Fibroblast of lung (primary cell): ENCODE data around the gene AKT2. TPM values are rescaled to one million over a fixed set of nuclear protein-coding genes. Genes with fewer than 3 reads are reported as not detected.

Source experiments
- DNase-seq, 2 donors: peaks; one replicate each; pipeline versions ENCODE4 v3.0.0 to v3.0.0-alpha.2; 2010; ENCODE audit warnings: low read depth in 2 of 2
- H2AFZ ChIP-seq: 2 replicates; pipeline ENCODE4 v1.5.1; 2012; ENCODE audit warnings: low read length, control low read depth, inconsistent platforms
- H3K27ac ChIP-seq: 2 replicates; pipeline ENCODE4 v1.5.1; 2011; ENCODE audit warnings: low read length, control low read depth; ENCODE audit not compliant: insufficient read depth
- H3K27me3 ChIP-seq: 2 replicates; pipeline ENCODE4 v1.5.1; 2011; ENCODE audit warnings: mild to moderate bottlenecking, low read length; ENCODE audit not compliant: control insufficient read depth, insufficient read depth
- H3K36me3 ChIP-seq: 2 replicates; pipeline ENCODE4 v1.5.1; 2011; ENCODE audit warnings: low read length; ENCODE audit not compliant: control insufficient read depth, insufficient read depth
- H3K4me1 ChIP-seq: 2 replicates; pipeline ENCODE4 v1.5.1; 2011; ENCODE audit warnings: low read length; ENCODE audit not compliant: control insufficient read depth, insufficient read depth; ENCODE audit errors: extremely low read depth
- H3K4me2 ChIP-seq: 2 replicates; pipeline ENCODE4 v1.5.1; 2011; ENCODE audit warnings: low read length, control low read depth; ENCODE audit not compliant: insufficient read depth; ENCODE audit errors: extremely low read depth
- H3K4me3 ChIP-seq, 4 experiments: fragments of 200-600 bp in 1 of 4; sonication (generic) in 1 of 4; replicated peaks in 1 of 4; 2 replicates each; pipeline ENCODE4 v1.5.1; 2011 to 2016; ENCODE audit warnings: low read length in 4 of 4, low read depth in 3 of 4, mild to moderate bottlenecking in 3 of 4, control low read depth in 2 of 4, inconsistent platforms in 1 of 4, mixed read lengths in 1 of 4; ENCODE audit not compliant: insufficient read depth in 1 of 4; ENCODE audit errors: control extremely low read depth in 1 of 4
- H3K79me2 ChIP-seq: 2 replicates; pipeline ENCODE4 v1.5.1; 2012; ENCODE audit warnings: mild to moderate bottlenecking, low read length, inconsistent platforms; ENCODE audit not compliant: control insufficient read depth, insufficient read depth
- H3K9ac ChIP-seq: 2 replicates; pipeline ENCODE4 v1.5.1; 2011; ENCODE audit warnings: mild to moderate bottlenecking, low read length, control low read depth; ENCODE audit not compliant: insufficient read depth
- H3K9me3 ChIP-seq: 2 replicates; pipeline ENCODE4 v1.5.1; 2012; ENCODE audit warnings: low read depth, low read length; ENCODE audit not compliant: control insufficient read depth, insufficient read depth
- H4K20me1 ChIP-seq: 2 replicates; pipeline ENCODE4 v1.5.1; 2011; ENCODE audit warnings: low read length; ENCODE audit not compliant: control insufficient read depth, insufficient read depth; ENCODE audit errors: extremely low read depth
- EZH2 ChIP-seq: IDR thresholded peaks from 2 replicates; pipeline ENCODE4 v1.5.1; 2012; ENCODE audit warnings: low read length, control low read depth, mild to moderate bottlenecking; ENCODE audit errors: missing control alignments
- polyA plus RNA-seq, 2 donors: library from polyadenylated mRNA; depleted of rRNA in 1 of 2; stranded (reverse) in 1 of 2; unstranded in 1 of 2; fragments of >200 nt; gene quantifications; 2 replicates each; pipeline ENCODE4 v1.2.1, GENCODE V29; 2011 to 2012; ENCODE audit warnings: missing spikeins in 1 of 2
- total RNA-seq: library from RNA; depleted of rRNA; stranded (reverse); fragments of >200 nt; gene quantifications from 2 replicates; pipeline ENCODE4 v1.2.1, GENCODE V29; 2014
- TF ChIP-seq, protein P1 (sequence below), 2 donors: IDR thresholded peaks in 1 of 2; conservative IDR thresholded peaks in 1 of 2; 1 replicate in 1 of 2; 2 replicates in 1 of 2; pipeline ENCODE4 v1.5.1; 2011 to 2012; ENCODE audit warnings: low read length in 2 of 2, control low read depth in 1 of 2, inconsistent platforms in 1 of 2, low read depth in 1 of 2, mild to moderate bottlenecking in 1 of 2

AKT2 gene
- total and polyA plus RNA-seq, 2 donors (not counting 1 experiment from before 2014, with no cell fraction given), result 76.0 to 81.5 TPM

DNA sequence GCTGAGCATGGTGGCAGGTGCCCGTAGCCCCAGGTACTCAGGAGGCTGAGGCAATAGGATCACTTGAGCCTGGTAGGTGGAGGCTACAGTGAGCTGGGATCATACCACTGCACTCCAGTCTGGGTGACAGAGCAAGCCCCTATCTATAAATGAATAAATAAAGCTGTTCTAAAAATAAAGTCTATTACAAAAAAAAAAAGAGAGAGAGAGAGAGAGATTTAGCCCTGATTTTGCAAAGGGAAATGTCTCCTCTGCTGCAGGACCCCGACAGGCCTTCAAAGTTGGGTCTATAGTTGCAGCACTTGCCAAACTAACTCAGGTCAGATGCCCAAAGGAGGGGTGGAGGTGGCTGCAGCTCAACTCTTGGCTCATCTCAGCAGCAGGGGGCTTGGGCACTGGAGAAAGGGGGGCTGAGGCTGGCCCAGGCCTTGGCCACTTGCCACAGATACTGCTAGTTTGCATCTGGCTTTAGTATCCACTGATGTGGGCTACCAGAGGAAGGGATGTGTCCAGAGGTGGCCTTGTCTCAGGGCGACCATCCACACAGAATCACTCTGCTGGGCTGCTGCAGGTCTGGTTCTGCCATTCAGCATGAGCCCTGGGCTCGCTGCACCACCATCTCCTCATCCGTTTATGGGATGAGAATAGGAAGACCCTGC, 30.8 kb upstream of the AKT2 start:
- TF ChIP-seq, protein P1, sequence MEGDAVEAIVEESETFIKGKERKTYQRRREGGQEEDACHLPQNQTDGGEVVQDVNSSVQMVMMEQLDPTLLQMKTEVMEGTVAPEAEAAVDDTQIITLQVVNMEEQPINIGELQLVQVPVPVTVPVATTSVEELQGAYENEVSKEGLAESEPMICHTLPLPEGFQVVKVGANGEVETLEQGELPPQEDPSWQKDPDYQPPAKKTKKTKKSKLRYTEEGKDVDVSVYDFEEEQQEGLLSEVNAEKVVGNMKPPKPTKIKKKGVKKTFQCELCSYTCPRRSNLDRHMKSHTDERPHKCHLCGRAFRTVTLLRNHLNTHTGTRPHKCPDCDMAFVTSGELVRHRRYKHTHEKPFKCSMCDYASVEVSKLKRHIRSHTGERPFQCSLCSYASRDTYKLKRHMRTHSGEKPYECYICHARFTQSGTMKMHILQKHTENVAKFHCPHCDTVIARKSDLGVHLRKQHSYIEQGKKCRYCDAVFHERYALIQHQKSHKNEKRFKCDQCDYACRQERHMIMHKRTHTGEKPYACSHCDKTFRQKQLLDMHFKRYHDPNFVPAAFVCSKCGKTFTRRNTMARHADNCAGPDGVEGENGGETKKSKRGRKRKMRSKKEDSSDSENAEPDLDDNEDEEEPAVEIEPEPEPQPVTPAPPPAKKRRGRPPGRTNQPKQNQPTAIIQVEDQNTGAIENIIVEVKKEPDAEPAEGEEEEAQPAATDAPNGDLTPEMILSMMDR (conservative IDR thresholded peaks at IDR 0.05 in 1 of 2, IDR thresholded peaks at IDR 0.05 in 1 of 2; ENCODE audit: low read depth in 1 of 2, low read length in 2 of 2), result no peak
- Histone ChIP-seq H3K79me2 (no peaks in the 10 kb centered on the region), H3K4me3 (no peak overlapping the region), H3K9ac (no peak overlapping the region), H3K27me3 (no peaks in the 10 kb centered on the region), H3K4me2 (no peak overlapping the region), H3K4me1 (no peaks in the 10 kb centered on the region), H3K9me3 (no peaks in the 10 kb centered on the region), H2AFZ (no peak overlapping the region), H4K20me1 (no peaks in the 10 kb centered on the region), H3K27ac (no peak overlapping the region), H3K36me3 (peaks cover 6% of the 10 kb centered on the region)
- no peak for DNase-seq

DNA sequence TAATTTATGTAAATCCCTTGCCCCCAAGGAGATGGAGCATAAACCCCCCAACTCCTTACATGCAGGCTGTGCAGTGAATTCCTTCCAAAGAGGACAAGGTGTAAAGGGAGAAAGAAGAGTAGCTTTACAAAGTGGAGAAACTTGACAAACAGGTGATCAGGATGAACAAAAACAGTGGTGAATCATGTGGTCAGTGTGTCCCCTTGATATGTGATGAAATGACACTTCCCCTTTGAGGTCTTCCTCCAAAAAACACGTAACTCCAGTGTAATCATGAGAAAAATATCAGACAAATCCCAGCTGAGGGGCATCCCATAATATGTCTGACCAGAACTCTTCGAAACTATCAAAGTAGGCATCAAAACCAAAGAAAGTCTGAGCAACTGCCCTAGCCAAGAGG, 29.5 kb upstream of the AKT2 start:
- Histone ChIP-seq H3K36me3 (peaks cover under 1% of the 10 kb centered on the region), H3K4me3 (no peak overlapping the region), H3K4me1 (no peaks in the 10 kb centered on the region), H3K27me3 (no peaks in the 10 kb centered on the region), H3K9me3 (no peaks in the 10 kb centered on the region), H2AFZ (no peak overlapping the region), H3K4me2 (no peak overlapping the region), H3K79me2 (no peaks in the 10 kb centered on the region), H3K9ac (no peak overlapping the region), H3K27ac (no peak overlapping the region), H4K20me1 (no peaks in the 10 kb centered on the region)
- TF ChIP-seq, protein P1 (conservative IDR thresholded peaks at IDR 0.05 in 1 of 2, IDR thresholded peaks at IDR 0.05 in 1 of 2; ENCODE audit: low read depth in 1 of 2, low read length in 2 of 2), result no peak
- no peak for TF ChIP-seq EZH2
- DNase-seq, result no peak

DNA sequence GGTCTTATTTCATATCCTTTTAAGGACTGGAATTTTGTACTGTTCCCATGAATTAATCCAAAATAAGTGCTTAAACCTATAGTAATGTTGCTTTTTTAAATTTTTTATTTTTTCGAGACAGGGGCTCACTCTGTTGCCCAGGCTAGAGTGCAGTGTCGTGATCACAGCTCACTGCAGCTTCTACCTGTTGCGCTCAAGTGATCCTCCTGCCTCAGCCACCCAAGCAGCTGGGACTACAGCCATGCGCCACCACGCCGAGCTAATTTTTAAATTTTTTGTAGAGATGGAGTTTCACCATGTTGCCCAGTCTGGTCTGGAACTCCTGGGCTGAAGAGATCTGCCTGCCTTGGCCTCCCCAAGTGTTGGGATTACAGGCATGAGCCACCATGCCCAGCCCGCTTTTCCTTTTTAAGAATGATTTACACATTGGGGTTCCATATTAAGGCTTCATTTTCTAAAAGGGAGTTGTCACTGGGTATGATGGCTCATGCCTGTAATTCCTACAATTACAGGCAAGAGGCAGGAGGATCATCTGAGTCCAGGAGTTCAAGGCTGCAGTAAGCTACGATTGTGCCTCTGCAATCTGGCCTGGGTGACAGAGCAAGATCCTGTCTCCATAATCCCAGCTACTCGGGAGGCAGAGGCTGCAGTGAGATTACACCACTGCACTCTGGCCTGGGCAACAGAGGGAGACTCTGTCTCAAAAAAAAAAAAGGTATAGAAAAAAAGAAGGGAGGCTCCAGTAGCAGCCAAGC, 28.3 kb upstream of the AKT2 start:
- TF ChIP-seq, protein P1 (conservative IDR thresholded peaks at IDR 0.05 in 1 of 2, IDR thresholded peaks at IDR 0.05 in 1 of 2; ENCODE audit: low read depth in 1 of 2, low read length in 2 of 2), result no peak
- TF ChIP-seq EZH2, result no peak
- Histone ChIP-seq H3K9ac (no peak overlapping the region), H3K36me3 (no peaks in the 10 kb centered on the region), H3K79me2 (no peaks in the 10 kb centered on the region), H4K20me1 (no peaks in the 10 kb centered on the region), H3K4me3 (no peak overlapping the region), H3K27ac (no peak overlapping the region), H3K27me3 (no peaks in the 10 kb centered on the region), H3K4me1 (no peaks in the 10 kb centered on the region), H3K4me2 (no peak overlapping the region), H3K9me3 (no peaks in the 10 kb centered on the region), H2AFZ (no peak overlapping the region)
- DNase-seq, result no peak
